ENCODE results near the gene OR6S1.
A peak's percentile ranks its signal among the peaks of the same experiment; 100 is the strongest.
"Not testable (repeated sequence)": the region's sequence is repeated elsewhere in the genome, so short reads cannot be mapped to it uniquely, and the experiment has no call there.

OR6S1 gene

GRCh38 chr14:20671597-20672283 lies 30.2 kb upstream of the OR6S1 start:
- DNase-seq (ENCODE audit: low read depth in 2 of 3, low spot score in 2 of 3) = no peak

GRCh38 chr14:20668969-20669368 lies 27.5 kb upstream of the OR6S1 start:
- DNase-seq (ENCODE audit: low read depth in 2 of 3, low spot score in 2 of 3) = no peak

- DNase-seq (ENCODE audit: low read depth in 2 of 3, low spot score in 2 of 3) = no peak
Observed at GRCh38 chr14:20667957-20668356, 26.5 kb upstream of the OR6S1 start.

GRCh38 chr14:20666400-20666961 lies 25.0 kb upstream of the OR6S1 start:
- not testable (repeated sequence) for DNase-seq (ENCODE audit: low read depth in 2 of 3, low spot score in 2 of 3)

- DNase-seq (ENCODE audit: low read depth in 2 of 3, low spot score in 2 of 3) = peak; percentile 64 to 75 (median 70)
Observed at GRCh38 chr14:20662968-20663732, 21.7 kb upstream of the OR6S1 start.

- DNase-seq (ENCODE audit: low read depth in 2 of 3, low spot score in 2 of 3) = no peak
Observed at GRCh38 chr14:20661197-20661596, 19.7 kb upstream of the OR6S1 start.

GRCh38 chr14:20659813-20660395 lies 18.4 kb upstream of the OR6S1 start:
- no peak for DNase-seq (ENCODE audit: low read depth in 2 of 3, low spot score in 2 of 3)

- DNase-seq (ENCODE audit: low read depth in 2 of 3, low spot score in 2 of 3) = no peak
Observed at GRCh38 chr14:20659336-20659735, 17.8 kb upstream of the OR6S1 start.

- DNase-seq (ENCODE audit: low read depth in 2 of 3, low spot score in 2 of 3) = no peak
Observed at GRCh38 chr14:20658246-20658645, 16.8 kb upstream of the OR6S1 start.

- no peak for DNase-seq (ENCODE audit: low read depth in 2 of 3, low spot score in 2 of 3)
Observed at GRCh38 chr14:20657216-20658211, 16.0 kb upstream of the OR6S1 start.

GRCh38 chr14:20656274-20656673 lies 14.8 kb upstream of the OR6S1 start:
- DNase-seq (ENCODE audit: low read depth in 2 of 3, low spot score in 2 of 3) = no peak

GRCh38 chr14:20655851-20656250 lies 14.4 kb upstream of the OR6S1 start:
- no peak for DNase-seq (ENCODE audit: low read depth in 2 of 3, low spot score in 2 of 3)

GRCh38 chr14:20652996-20653975 lies 11.8 kb upstream of the OR6S1 start:
- DNase-seq (ENCODE audit: low read depth in 2 of 3, low spot score in 2 of 3) = peak in 2 of 3 experiments; percentile 59 to 61

- DNase-seq (ENCODE audit: low read depth in 2 of 3, low spot score in 2 of 3) = no peak
Observed at GRCh38 chr14:20645481-20645880, 4.0 kb upstream of the OR6S1 start.

- DNase-seq (ENCODE audit: low read depth in 2 of 3, low spot score in 2 of 3) = no peak
Observed at GRCh38 chr14:20644520-20644919, 3.0 kb upstream of the OR6S1 start.

GRCh38 chr14:20642755-20643154 lies 1.3 kb upstream of the OR6S1 start:
- DNase-seq (ENCODE audit: low read depth in 2 of 3, low spot score in 2 of 3) = not testable (repeated sequence)

- no peak for DNase-seq (ENCODE audit: low read depth in 2 of 3, low spot score in 2 of 3)
Observed at GRCh38 chr14:20642182-20642581, 691 bp upstream of the OR6S1 start.

- DNase-seq (ENCODE audit: low read depth in 2 of 3, low spot score in 2 of 3) = peak in 2 of 3 experiments; percentile 45 to 67
Observed at GRCh38 chr14:20632831-20633691, 8.4 kb downstream of the OR6S1 start.

- no peak for DNase-seq (ENCODE audit: low read depth in 2 of 3, low spot score in 2 of 3)
Observed at GRCh38 chr14:20632448-20632830, 9.1 kb downstream of the OR6S1 start.
